ENCODE data around the gene HNRNPA0. TPM values are rescaled to one million over a fixed set of nuclear protein-coding genes. Genes with fewer than 3 reads are reported as not detected.

HNRNPA0 gene
- total RNA-seq, 2 donors from 2014 or later, result 11.0 to 17.4 TPM

- intact Hi-C loops (cut with DNase I), result loop anchor here (5.0 kb wide), 1 partner anchor 52 kb away; no protein-coding TSS in a partner anchor
- Histone ChIP-seq H3K9me3 (no peaks in the 10 kb centered on the region), H3K27me3 (replicated peaks; ENCODE audit: insufficient read depth) (no peaks in the 10 kb centered on the region), H3K4me3 (no peak overlapping the region), H3K36me3 (no peaks in the 10 kb centered on the region), H3K27ac (no peak overlapping the region), H3K4me1 (replicated peaks) (no peaks in the 10 kb centered on the region)
- TF ChIP-seq POLR2AphosphoS5 (IDR thresholded peaks at IDR 0.05) (no peak), CTCF (IDR thresholded peaks at IDR 0.05) (no peak), POLR2A (IDR thresholded peaks at IDR 0.05) (no peak)
- WGBS, result 83% methylated on average over 1 of the region's 1 CpG
- no peak for DNase-seq (ENCODE audit: low spot score)
Measured at GRCh38 chr5:137750436-137750835, 3.7 kb downstream of the HNRNPA0 start.

- no peaks in the 10 kb centered on the region for H3K9me3 ChIP-seq
- no peaks in the 10 kb centered on the region for H3K4me1 ChIP-seq (replicated peaks)
- TF ChIP-seq POLR2AphosphoS5 (IDR thresholded peaks at IDR 0.05) (no peak), POLR2A (IDR thresholded peaks at IDR 0.05) (no peak), CTCF (IDR thresholded peaks at IDR 0.05) (no peak)
- no peak for DNase-seq (ENCODE audit: low spot score)
- no peaks in the 10 kb centered on the region for H3K27me3 ChIP-seq (replicated peaks; ENCODE audit: insufficient read depth)
- no peak overlapping the region for H3K4me3 ChIP-seq
- WGBS, result 99% methylated on average over 2 of the region's 2 CpGs
- H3K36me3 ChIP-seq, result no peaks in the 10 kb centered on the region
- no peak overlapping the region for H3K27ac ChIP-seq
- intact Hi-C loops (cut with DNase I), result no loop called here
Measured at GRCh38 chr5:137747848-137748247, 6.3 kb downstream of the HNRNPA0 start.

GRCh38 chr5:137743031-137743640 lies 11.0 kb downstream of the HNRNPA0 start:
- Histone ChIP-seq H3K4me1 (replicated peaks) (no peaks in the 10 kb centered on the region), H3K27ac (no peak overlapping the region), H3K4me3 (no peak overlapping the region), H3K36me3 (no peaks in the 10 kb centered on the region), H3K9me3 (no peaks in the 10 kb centered on the region), H3K27me3 (replicated peaks; ENCODE audit: insufficient read depth) (no peaks in the 10 kb centered on the region)
- TF ChIP-seq POLR2A (IDR thresholded peaks at IDR 0.05) (no peak), CTCF (IDR thresholded peaks at IDR 0.05) (peak in 3 of 4 experiments; percentile 30 to 58 (median 57)), POLR2AphosphoS5 (IDR thresholded peaks at IDR 0.05) (no peak)
- DNase-seq (ENCODE audit: low spot score), result peak; percentile 52
- intact Hi-C loops (cut with DNase I), result loop anchor here (2.0 to 5.0 kb wide), 2 partner anchors 82 to 111 kb away; no protein-coding TSS in a partner anchor
- 72% methylated on average over 4 of the region's 4 CpGs for WGBS

GRCh38 chr5:137741718-137742117 lies 12.4 kb downstream of the HNRNPA0 start:
- Histone ChIP-seq H3K4me3 (no peak overlapping the region), H3K36me3 (no peaks in the 10 kb centered on the region), H3K4me1 (replicated peaks) (no peaks in the 10 kb centered on the region), H3K27ac (no peak overlapping the region), H3K9me3 (no peaks in the 10 kb centered on the region), H3K27me3 (replicated peaks; ENCODE audit: insufficient read depth) (no peaks in the 10 kb centered on the region)
- intact Hi-C loops (cut with DNase I), result loop anchor here (2.0 to 5.0 kb wide), 2 partner anchors 81 to 109 kb away; no protein-coding TSS in a partner anchor
- TF ChIP-seq CTCF (IDR thresholded peaks at IDR 0.05) (no peak), POLR2A (IDR thresholded peaks at IDR 0.05) (no peak), POLR2AphosphoS5 (IDR thresholded peaks at IDR 0.05) (no peak)
- no peak for DNase-seq (ENCODE audit: low spot score)
- WGBS, result 85% methylated on average over 8 of the region's 8 CpGs

- intact Hi-C loops (cut with DNase I), result loop anchor here (5.0 kb wide), 1 partner anchor 107 kb away; no protein-coding TSS in a partner anchor
- no peak overlapping the region for H3K4me3 ChIP-seq
- no peaks in the 10 kb centered on the region for H3K4me1 ChIP-seq (replicated peaks)
- no peak for DNase-seq (ENCODE audit: low spot score)
- TF ChIP-seq CTCF (IDR thresholded peaks at IDR 0.05) (no peak), POLR2A (IDR thresholded peaks at IDR 0.05) (no peak), POLR2AphosphoS5 (IDR thresholded peaks at IDR 0.05) (no peak)
- 94% methylated on average over 4 of the region's 4 CpGs for WGBS
- no peak overlapping the region for H3K27ac ChIP-seq
- no peaks in the 10 kb centered on the region for H3K9me3 ChIP-seq
- no peaks in the 10 kb centered on the region for H3K27me3 ChIP-seq (replicated peaks; ENCODE audit: insufficient read depth)
- no peaks in the 10 kb centered on the region for H3K36me3 ChIP-seq
Measured at GRCh38 chr5:137739737-137740136, 14.4 kb downstream of the HNRNPA0 start.
